ENCODE results near the gene ABCB9.
"Not testable (repeated sequence)": the region's sequence is repeated elsewhere in the genome, so short reads cannot be mapped to it uniquely, and the experiment has no call there.

ABCB9 gene

GRCh38 chr12:122893208-122894153, 72.8 kb downstream of the ABCB9 start:
- no peak for DNase-seq

GRCh38 chr12:122892724-122893123, 73.5 kb downstream of the ABCB9 start:
- DNase-seq: not testable (repeated sequence)

GRCh38 chr12:122891661-122892525, 74.4 kb downstream of the ABCB9 start:
- DNase-seq: no peak

GRCh38 chr12:122889761-122890520, 76.3 kb downstream of the ABCB9 start:
- DNase-seq: no peak

DNA sequence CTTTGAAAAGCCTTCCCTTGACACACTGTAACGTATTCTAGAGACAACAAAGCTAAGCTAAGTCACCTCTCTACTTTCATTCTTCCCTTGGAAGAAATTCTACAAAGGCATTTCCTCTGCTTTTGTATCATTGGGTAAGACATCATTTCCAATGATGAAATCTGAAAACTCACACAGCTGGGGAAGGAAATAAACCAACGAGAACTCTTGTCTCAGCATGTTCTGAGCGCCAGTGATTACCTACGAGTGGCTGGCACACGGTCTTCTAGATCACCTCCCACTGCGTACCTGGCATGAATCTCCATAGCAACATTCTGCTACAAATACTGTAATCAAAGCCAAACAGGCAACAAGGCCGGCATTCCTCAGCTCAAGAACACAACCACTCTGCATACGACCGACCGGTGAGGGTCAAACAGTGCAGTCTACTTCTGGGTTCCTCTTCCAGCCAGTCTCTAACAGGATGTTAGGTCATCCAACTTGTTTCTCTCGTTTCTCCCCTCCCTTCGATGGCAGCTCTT, 78.0 kb downstream of the ABCB9 start:
- peak; percentile 38 for DNase-seq

GRCh38 chr12:122887819-122888212, 78.4 kb downstream of the ABCB9 start:
- DNase-seq: no peak

- no peak for DNase-seq
Observed at GRCh38 chr12:122886851-122887818, 79.1 kb downstream of the ABCB9 start.

DNA sequence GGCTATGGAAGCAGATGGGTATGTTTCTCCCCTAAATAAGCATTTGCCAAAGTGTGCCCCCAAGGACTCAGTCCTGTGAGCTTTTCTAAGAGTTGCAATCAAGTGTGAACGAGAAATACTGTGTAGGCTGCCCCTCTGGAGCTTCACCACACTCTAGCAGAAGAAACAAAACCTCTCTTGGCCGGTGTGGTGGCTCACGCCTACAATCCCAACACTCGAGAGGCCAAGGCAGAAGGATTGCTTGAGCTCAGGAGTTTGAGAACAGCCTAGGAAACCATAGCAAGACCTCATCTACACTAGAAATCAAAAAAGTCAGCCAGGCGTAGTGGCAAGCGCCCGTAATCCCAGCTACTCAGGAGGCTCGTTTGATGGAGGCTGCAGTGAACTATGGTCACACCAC, 80.1 kb downstream of the ABCB9 start:
- DNase-seq: no peak

GRCh38 chr12:122884860-122885259, 81.4 kb downstream of the ABCB9 start:
- DNase-seq: no peak

DNA sequence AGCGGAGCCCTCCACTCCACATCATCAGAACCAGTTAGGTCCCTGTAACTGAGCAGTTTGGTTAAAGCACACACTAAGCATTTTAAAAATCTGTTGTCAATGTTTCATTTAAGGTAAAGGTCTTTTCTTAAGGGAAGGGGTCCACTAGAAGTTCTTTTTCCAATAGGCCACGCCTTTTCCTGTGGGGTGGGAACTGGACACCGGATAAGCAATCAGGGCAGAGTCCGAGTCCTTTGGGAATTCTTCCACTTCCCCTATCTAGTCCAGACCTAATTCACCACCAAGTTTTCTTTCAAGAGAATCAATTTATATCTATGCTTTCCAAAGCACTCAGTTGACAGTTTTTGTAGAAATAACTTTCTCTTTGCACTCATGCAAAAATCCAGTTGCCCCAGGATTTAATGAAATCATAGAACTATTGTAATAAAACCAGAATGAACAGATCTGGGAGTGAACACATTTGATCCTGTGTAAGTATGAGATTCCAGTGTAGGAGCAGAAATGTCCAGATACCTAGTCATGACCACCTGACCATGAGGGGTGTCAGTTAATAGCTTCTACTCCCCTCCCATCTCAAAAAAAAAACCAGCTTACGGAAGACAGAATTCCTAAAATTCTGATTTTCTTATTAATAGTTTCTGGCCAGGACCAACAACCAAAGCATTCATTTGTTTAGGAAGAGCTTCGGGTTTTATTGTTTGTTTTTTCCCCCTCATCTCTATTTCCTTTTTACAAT, 82.0 kb downstream of the ABCB9 start:
- no peak for DNase-seq

- no peak for DNase-seq
Observed at GRCh38 chr12:122882908-122883558, 83.2 kb downstream of the ABCB9 start.

GRCh38 chr12:122880668-122881067, 85.6 kb downstream of the ABCB9 start:
- peak; percentile 8 for DNase-seq

DNA sequence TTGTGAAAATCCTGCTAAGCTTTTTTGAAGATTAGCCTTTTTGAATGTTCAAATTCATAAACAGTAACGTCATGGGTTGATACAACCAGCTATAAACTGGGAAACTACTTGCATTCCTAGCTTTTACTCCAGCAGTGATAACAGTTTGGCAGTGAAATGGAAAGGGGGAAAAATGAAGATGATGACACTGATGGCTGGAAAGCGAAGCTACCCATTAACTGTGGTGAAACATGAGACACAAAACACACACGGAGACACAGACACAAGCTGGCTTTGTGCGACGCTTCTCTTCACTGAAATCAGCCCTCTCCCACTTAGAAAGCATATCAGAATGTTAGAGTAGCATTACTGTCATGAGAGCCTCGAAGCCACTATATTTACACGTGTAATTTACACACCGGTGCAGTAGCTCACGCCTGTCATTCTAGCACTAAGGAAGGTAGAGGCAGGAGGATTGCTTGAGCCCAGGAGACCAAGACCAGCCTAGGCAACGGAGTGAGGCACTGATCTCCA, 86.1 kb downstream of the ABCB9 start:
- no peak for DNase-seq
